Measurements from ENCODE around the gene A3GALT2. TPM values are rescaled to one million over a fixed set of nuclear protein-coding genes. Genes with fewer than 3 reads are reported as not detected.

Gene A3GALT2
- total RNA-seq, 1 experiment from 2014 or later: not detected

GRCh38 chr1:33322870-33323585 lies 2.1 kb upstream of the A3GALT2 start:
- no peak overlapping the region for H2BK5ac ChIP-seq (ENCODE audit: insufficient read length, low read length)
- H4K91ac ChIP-seq (ENCODE audit: insufficient read length, low read depth, low read length): no peak overlapping the region
- no peak overlapping the region for H4K8ac ChIP-seq (replicated peaks; ENCODE audit: insufficient read length, low read depth, low read length)
- no peak overlapping the region for H2AK5ac ChIP-seq (ENCODE audit: insufficient read length, low read length)
- no peak overlapping the region for H3K27ac ChIP-seq (ENCODE audit: insufficient read length, low read depth, low read length)
- peaks cover 10% of the 10 kb centered on the region; the same call in 1 of the 2 replicates for H3K27me3 Mint-ChIP-seq (ENCODE audit: low read depth)
- no peak overlapping the region for H3K4me2 ChIP-seq (ENCODE audit: insufficient read depth, insufficient read length, low read length)
- H3K56ac ChIP-seq (ENCODE audit: insufficient read length, low read depth, low read length): no peak overlapping the region
- H3K9me3 ChIP-seq (ENCODE audit: control insufficient read depth, low read depth, low read length): no peaks in the 10 kb centered on the region
- H3K14ac ChIP-seq (ENCODE audit: insufficient read depth, low read length): no peak overlapping the region
- no CpG with 5 or more reads among the region's 10 CpGs for WGBS (ENCODE audit: extremely low coverage, insufficient read length, low lambda C conversion rate)
- no peaks in the 10 kb centered on the region for H3K79me2 ChIP-seq (ENCODE audit: insufficient read depth, low read length)
- H3K4me3 Mint-ChIP-seq: no peak overlapping the region
- no peak overlapping the region for H2BK20ac ChIP-seq (ENCODE audit: low read depth, low read length, poor library complexity, severe bottlenecking)
- H3K9ac ChIP-seq (ENCODE audit: extremely low read depth, insufficient read length, low read length): no peak overlapping the region
- no peak for DNase-seq
- no peak for TF ChIP-seq CTCF (conservative IDR thresholded peaks at IDR 0.05)
- H3K4me1 Mint-ChIP-seq: peaks cover 5 to 15% of the 10 kb centered on the region in 2 experiments
- H4K20me1 ChIP-seq (ENCODE audit: control insufficient read depth, insufficient read depth, insufficient read length): no peaks in the 10 kb centered on the region
- H3K4ac ChIP-seq (ENCODE audit: low read depth, low read length): no peak overlapping the region
- no peak overlapping the region for H2BK12ac ChIP-seq (ENCODE audit: insufficient read length, low read depth, low read length)
- H2BK15ac ChIP-seq (ENCODE audit: low read depth, low read length): no peak overlapping the region
- no peak overlapping the region for H2BK120ac ChIP-seq (ENCODE audit: low read depth, low read length, poor library complexity, severe bottlenecking)
- no peak overlapping the region for H3K23ac ChIP-seq (ENCODE audit: insufficient read length, low read depth, low read length)
- no peaks in the 10 kb centered on the region for H3K27me3 ChIP-seq (ENCODE audit: insufficient read depth, low read length)
- H3K18ac ChIP-seq (ENCODE audit: insufficient read length, low read depth, low read length): no peak overlapping the region
- no peaks in the 10 kb centered on the region for H3K79me1 ChIP-seq (ENCODE audit: insufficient read depth, low read depth, low read length, poor library complexity, severe bottlenecking)
- no peak overlapping the region for H4K5ac ChIP-seq (ENCODE audit: insufficient read length, low read depth, low read length)
- H3T11ph ChIP-seq (ENCODE audit: low read length): no peak overlapping the region
- H3K36me3 Mint-ChIP-seq (ENCODE audit: insufficient read depth in 1 of 3, low read depth in 3 of 3): peaks cover 0 to 29% (median 0%) of the 10 kb centered on the region in 3 experiments; a peak in 4 of 7 replicates
- no peak overlapping the region for H2AFZ ChIP-seq (ENCODE audit: low read length)
- H3K4me1 ChIP-seq (ENCODE audit: insufficient read depth, low read length): no peaks in the 10 kb centered on the region
- no peaks in the 10 kb centered on the region for H3K9me3 Mint-ChIP-seq
- H3K23me2 ChIP-seq (ENCODE audit: insufficient read length, low read depth, low read length, poor library complexity, severe bottlenecking): no peaks in the 10 kb centered on the region
- no peak overlapping the region for H3K27ac Mint-ChIP-seq

Data from H9 (cell line).